H1 (cell line): Measurements from ENCODE around the gene TRIM65. TPM values are rescaled to one million over a fixed set of nuclear protein-coding genes. Genes with fewer than 3 reads are reported as not detected.

Experiments
- EGR1 ChIP-seq: IDR thresholded peaks from 2 replicates; pipeline ENCODE4 v1.6.1; 2011; ENCODE audit warnings: low read depth, low read length, borderline replicate concordance
- EP300 ChIP-seq, 2 experiments: IDR thresholded peaks; 1 replicate in 1 of 2; 2 replicates in 1 of 2; pipeline ENCODE4 v1.6.1; 2011 to 2012; ENCODE audit warnings: low read depth in 2 of 2, low read length in 2 of 2, mild to moderate bottlenecking in 2 of 2, borderline replicate concordance in 1 of 2, inconsistent platforms in 1 of 2, moderate library complexity in 1 of 2
- polyA plus RNA-seq, 7 experiments: library from polyadenylated mRNA; depleted of rRNA in 3 of 7; stranded (reverse) in 5 of 7; unstranded in 2 of 7; fragments of >200 nt in 5 of 7; fragments of 200-250 nt in 2 of 7; gene quantifications; 1 replicate in 5 of 7; 2 replicates in 1 of 7; 4 replicates in 1 of 7; pipeline versions ENCODE4 v1.2.1 to v1.2.3, GENCODE V29; 2011 to 2013; ENCODE audit warnings: missing spikeins in 2 of 7, mixed read lengths in 2 of 7
- total RNA-seq: library from RNA; stranded (reverse); fragmentation: NEBNext Ultra II Directional; extraction: Animal tissue kit (Norgen Biotek cat#: 25700); gene quantifications from 2 replicates; pipeline ENCODE4 v1.2.1, GENCODE V29; 2021
- TF ChIP-seq, protein P1 (sequence below): IDR thresholded peaks from 2 replicates; pipeline ENCODE4 v1.6.1; 2012; ENCODE audit warnings: inconsistent platforms

TRIM65 gene
- total and polyA plus RNA-seq, 2 of the 8 experiments (the other 6 are each of a cell fraction or from before 2014, with no cell fraction given): 21.2 to 48.6 TPM

DNA sequence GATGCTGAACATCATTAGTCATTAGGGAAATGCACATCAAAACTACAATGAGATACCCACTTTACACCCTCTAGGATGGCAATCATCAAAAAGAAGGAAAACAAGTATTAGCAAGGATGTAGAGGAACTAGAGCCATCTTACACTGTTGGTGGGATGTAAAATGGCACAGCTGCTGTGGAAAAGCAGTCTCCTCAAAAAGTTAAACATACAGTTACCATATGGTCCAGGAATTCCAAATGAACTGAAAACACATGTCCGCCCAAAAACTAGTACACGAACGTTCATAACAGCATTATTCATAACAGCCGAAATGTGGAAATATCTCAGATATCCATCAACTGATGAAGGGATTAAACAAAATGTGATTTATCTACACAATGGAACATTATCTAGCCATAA, 37.1 kb upstream of the TRIM65 start (continued):
- TF ChIP-seq EGR1 (no peak), EP300 (IDR thresholded peaks at IDR 0.05; ENCODE audit: borderline replicate concordance in 1 of 2, low read depth in 2 of 2, low read length in 2 of 2) (no peak)
- TF ChIP-seq, protein P1, sequence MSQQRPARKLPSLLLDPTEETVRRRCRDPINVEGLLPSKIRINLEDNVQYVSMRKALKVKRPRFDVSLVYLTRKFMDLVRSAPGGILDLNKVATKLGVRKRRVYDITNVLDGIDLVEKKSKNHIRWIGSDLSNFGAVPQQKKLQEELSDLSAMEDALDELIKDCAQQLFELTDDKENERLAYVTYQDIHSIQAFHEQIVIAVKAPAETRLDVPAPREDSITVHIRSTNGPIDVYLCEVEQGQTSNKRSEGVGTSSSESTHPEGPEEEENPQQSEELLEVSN: no peak
